HG02885 (cell line): ENCODE measurements around the gene RPP38.

Experiments used
- ATAC-seq: cut with Tn5 transposase; IDR thresholded peaks from one replicate; pipeline ENCODE4 v1.9.1; 2021; ENCODE audit warnings: mild to moderate bottlenecking; ENCODE audit not compliant: unreplicated experiment, poor library complexity

Gene RPP38

GRCh38 chr10:15147594-15148392, 50.6 kb downstream of the RPP38 start:
- ATAC-seq: no peak

GRCh38 chr10:15149042-15149771, 52.1 kb downstream of the RPP38 start:
- no peak for ATAC-seq

GRCh38 chr10:15150563-15150962, 53.4 kb downstream of the RPP38 start:
- ATAC-seq: no peak

- ATAC-seq: no peak
Observed at GRCh38 chr10:15152556-15152955, 55.4 kb downstream of the RPP38 start.
